IPS-18a (cell line): ENCODE data around the gene SGIP1.

Experiments used
- H3K27ac ChIP-seq: one replicate; pipeline ENCODE4 v1.5.1; 2013; ENCODE audit warnings: low read length
- H3K27me3 ChIP-seq: one replicate; pipeline ENCODE4 v1.6.1; 2013; ENCODE audit warnings: mild to moderate bottlenecking, low read length; ENCODE audit not compliant: control insufficient read depth, insufficient read depth
- H3K36me3 ChIP-seq: one replicate; pipeline ENCODE4 v1.6.1; 2013; ENCODE audit warnings: low read depth, low read length; ENCODE audit not compliant: control insufficient read depth
- H3K4me1 ChIP-seq: one replicate; pipeline ENCODE4 v1.6.1; 2013; ENCODE audit warnings: low read depth, low read length; ENCODE audit not compliant: control insufficient read depth
- H3K4me3 ChIP-seq: one replicate; pipeline ENCODE4 v1.5.1; 2013; ENCODE audit warnings: low read length
- H3K9ac ChIP-seq: one replicate; pipeline ENCODE4 v1.6.1; 2013; ENCODE audit warnings: mild to moderate bottlenecking, low read length, moderate library complexity
- H3K9me3 ChIP-seq: one replicate; pipeline ENCODE4 v1.6.1; 2013; ENCODE audit warnings: low read depth, low read length; ENCODE audit not compliant: control insufficient read depth

SGIP1 gene, protein sequence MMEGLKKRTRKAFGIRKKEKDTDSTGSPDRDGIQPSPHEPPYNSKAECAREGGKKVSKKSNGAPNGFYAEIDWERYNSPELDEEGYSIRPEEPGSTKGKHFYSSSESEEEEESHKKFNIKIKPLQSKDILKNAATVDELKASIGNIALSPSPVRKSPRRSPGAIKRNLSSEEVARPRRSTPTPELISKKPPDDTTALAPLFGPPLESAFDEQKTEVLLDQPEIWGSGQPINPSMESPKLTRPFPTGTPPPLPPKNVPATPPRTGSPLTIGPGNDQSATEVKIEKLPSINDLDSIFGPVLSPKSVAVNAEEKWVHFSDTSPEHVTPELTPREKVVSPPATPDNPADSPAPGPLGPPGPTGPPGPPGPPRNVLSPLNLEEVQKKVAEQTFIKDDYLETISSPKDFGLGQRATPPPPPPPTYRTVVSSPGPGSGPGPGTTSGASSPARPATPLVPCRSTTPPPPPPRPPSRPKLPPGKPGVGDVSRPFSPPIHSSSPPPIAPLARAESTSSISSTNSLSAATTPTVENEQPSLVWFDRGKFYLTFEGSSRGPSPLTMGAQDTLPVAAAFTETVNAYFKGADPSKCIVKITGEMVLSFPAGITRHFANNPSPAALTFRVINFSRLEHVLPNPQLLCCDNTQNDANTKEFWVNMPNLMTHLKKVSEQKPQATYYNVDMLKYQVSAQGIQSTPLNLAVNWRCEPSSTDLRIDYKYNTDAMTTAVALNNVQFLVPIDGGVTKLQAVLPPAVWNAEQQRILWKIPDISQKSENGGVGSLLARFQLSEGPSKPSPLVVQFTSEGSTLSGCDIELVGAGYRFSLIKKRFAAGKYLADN

DNA sequence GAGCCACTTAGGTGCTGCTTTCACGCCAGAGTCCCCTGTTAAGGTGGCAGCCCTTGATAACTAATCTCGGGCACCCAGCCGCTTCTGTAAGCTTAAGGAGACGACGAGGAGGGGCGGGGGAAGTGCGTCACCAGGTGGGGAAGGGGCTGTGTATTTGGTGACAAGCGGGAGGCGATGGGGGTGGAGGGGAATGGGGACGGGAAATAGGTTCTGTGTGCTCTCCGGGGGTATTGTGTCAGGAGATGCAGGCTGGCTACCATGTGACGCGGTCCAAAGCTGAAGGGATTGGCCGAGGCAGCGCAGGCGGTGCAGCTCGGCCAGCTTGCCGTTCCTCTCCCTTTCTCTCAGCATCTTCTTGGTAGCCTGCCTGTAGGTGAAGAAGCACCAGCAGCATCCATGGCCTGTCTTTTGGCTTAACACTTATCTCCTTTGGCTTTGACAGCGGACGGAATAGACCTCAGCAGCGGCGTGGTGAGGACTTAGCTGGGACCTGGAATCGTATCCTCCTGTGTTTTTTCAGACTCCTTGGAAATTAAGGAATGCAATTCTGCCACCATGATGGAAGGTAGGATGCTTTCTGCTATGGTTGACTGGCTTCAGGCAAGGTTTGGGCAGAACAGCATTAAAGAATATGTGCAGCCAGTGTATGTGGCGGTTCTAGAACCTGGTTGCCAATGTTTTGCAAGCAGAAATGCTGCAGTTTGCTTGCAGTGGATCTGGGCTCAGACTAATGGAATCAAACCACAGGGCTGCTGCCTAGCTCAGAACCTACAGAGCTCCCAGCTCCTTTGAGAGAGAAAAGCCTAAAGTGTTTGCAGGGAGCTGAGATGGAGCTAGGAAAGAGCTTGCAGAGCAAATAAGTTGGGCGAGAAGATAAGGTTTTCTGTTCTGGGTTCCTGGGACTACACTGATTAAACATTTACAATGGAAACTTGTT, at the start of gene SGIP1:
Gene SGIP1 (plus strand): TSS at position 350 of the 937 bp plus-strand sequence. CDS start 206 bp downstream, at position 556.
- Histone ChIP-seq H3K36me3 (no peaks in the 10 kb centered on the region), H3K4me1 (peaks cover 16% of the 10 kb centered on the region), H3K9me3 (no peaks in the 10 kb centered on the region), H3K9ac (peak within 1 kb of the TSS; percentile 44), H3K27ac (no peak within 1 kb of the TSS), H3K27me3 (peaks cover 31% of the 10 kb centered on the region), H3K4me3 (peak within 1 kb of the TSS; percentile 90)

DNA sequence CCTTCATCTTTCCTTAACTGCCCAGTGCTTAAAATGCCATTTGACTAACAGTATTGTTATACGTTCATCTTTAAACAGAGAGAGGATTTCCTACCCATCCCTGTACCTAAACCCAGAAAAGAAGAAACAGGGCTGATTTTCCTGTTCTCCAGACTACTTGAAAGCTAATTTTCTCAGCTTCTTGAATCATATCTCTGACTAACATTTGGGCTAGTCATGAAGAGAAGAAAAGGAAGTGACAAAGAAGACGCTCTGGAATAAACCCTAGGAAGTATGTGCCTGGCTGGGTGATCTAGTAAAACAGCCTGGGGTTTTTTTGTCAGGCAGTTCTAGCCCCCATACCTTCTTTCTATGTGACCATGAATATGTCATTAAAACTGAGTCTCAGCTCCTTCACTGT, 44.8 kb upstream of the SGIP1 start:
- H3K36me3 ChIP-seq = no peaks in the 10 kb centered on the region
- no peaks in the 10 kb centered on the region for H3K27me3 ChIP-seq
- H3K9me3 ChIP-seq = no peaks in the 10 kb centered on the region
- no peak overlapping the region for H3K27ac ChIP-seq
- no peak overlapping the region for H3K4me3 ChIP-seq
- H3K4me1 ChIP-seq = no peaks in the 10 kb centered on the region
- no peak overlapping the region for H3K9ac ChIP-seq

DNA sequence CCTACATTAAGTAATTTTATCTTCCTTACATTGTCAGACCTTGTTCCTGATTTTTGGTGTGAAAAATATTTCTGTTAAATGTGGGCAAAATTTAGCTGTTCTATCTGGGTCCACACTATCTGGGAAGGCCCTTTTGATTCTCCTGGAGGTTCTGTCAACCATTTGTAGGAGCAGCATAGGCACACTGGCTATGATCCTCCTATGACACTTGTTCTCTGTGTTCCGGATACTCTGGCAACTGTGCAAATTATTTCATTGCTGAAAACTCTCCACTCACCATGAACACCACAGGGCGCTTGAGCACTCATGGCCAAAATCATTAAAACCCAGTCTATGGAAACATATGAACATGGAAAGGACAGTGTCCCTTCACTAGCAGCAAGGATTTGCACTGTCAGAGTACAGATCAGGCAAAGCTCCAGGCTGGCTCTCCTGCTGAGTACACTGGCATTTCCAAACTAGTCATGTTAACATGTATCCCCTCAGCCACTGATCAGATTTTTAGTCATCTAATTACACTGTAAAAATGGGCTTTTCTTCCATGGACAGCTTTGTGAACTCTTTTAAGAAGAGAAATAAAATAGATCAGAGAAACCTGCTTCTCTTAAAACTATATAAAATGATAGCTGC, 43.9 kb upstream of the SGIP1 start:
- no peaks in the 10 kb centered on the region for H3K9me3 ChIP-seq
- H3K9ac ChIP-seq = no peak overlapping the region
- no peak overlapping the region for H3K4me3 ChIP-seq
- no peaks in the 10 kb centered on the region for H3K36me3 ChIP-seq
- no peaks in the 10 kb centered on the region for H3K27me3 ChIP-seq
- H3K27ac ChIP-seq = no peak overlapping the region
- H3K4me1 ChIP-seq = no peaks in the 10 kb centered on the region

DNA sequence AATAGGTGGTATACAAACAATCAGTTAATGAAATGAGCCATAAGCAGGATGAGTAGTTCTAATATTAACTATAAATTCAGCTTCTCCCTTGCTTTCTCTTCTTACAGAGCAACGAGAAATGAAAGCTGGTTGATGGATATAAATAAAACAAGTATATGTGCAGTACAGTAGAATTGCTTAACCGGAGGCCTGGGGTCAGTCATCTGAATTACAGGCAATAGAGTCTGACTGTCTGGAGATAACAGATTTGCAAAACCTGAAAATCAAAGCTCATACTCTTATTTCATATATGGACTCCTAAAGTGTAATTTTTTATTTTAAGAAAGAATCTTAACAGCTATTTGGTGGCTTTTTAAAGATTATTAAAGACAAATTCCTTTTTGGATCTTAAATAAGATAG, 43.1 kb upstream of the SGIP1 start:
- Histone ChIP-seq H3K27ac (no peak overlapping the region), H3K27me3 (no peaks in the 10 kb centered on the region), H3K36me3 (no peaks in the 10 kb centered on the region), H3K4me3 (no peak overlapping the region), H3K9ac (no peak overlapping the region), H3K9me3 (no peaks in the 10 kb centered on the region), H3K4me1 (no peaks in the 10 kb centered on the region)

DNA sequence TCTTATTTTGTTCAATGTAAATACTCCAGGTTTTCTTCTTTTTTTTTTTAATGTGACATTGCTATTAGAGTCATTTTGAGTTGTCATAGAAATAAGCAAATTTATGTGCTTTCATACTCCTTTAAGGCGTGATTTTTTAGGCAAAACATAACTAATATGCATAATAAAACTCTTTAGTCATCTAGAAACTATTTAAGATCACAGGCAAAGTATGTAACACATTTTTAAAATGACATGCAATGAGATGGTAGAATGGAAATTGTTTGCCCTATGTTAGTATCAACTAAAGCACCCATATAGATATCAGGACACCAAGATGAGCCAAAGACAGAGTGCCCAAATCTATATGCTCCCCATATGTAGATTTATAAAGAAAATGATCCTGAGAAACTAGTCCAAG, 41.5 kb upstream of the SGIP1 start:
- Histone ChIP-seq H3K4me1 (no peaks in the 10 kb centered on the region), H3K36me3 (no peaks in the 10 kb centered on the region), H3K27me3 (no peaks in the 10 kb centered on the region), H3K9me3 (no peaks in the 10 kb centered on the region), H3K27ac (no peak overlapping the region), H3K9ac (no peak overlapping the region), H3K4me3 (no peak overlapping the region)

DNA sequence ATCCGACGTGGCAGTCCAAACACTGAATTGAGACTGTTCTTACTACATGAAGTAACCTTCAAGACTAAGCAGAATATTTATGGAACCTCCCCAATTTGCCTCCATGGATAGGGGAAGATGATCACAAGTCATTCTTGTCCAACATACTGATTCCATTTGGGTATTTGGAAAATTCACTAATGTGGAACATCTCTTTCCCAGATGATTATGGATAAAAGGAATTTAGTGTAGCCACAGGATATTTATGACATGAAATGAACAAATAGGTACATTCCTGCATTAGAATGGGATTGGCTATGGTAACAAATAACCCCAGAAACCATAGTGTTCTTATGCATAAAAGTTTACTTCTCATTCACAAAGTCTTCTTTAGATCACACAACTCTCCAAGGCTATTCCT, 40.2 kb upstream of the SGIP1 start:
- Histone ChIP-seq H3K9me3 (no peaks in the 10 kb centered on the region), H3K36me3 (no peaks in the 10 kb centered on the region), H3K27me3 (no peaks in the 10 kb centered on the region), H3K4me1 (no peaks in the 10 kb centered on the region), H3K9ac (no peak overlapping the region), H3K4me3 (no peak overlapping the region), H3K27ac (no peak overlapping the region)

DNA sequence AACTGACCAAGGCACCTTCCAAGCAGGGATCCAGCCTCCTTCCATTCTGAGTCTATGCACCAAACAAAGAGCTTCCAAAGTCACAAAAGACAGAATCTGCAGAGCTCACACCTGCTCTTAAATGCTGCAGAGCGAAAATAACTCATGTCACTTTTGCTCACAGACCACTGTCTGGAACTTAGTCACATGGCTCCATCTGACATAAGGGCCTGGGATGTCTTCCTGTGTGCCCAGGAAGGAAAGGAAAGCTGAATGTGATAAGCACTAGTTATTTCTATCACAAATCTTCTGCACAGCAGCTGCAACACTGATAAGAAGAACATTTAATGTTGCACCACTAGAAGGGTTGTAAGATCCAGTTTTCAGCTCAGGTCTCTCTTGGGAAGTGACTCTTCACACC, 39.5 kb upstream of the SGIP1 start:
- no peaks in the 10 kb centered on the region for H3K4me1 ChIP-seq
- no peaks in the 10 kb centered on the region for H3K36me3 ChIP-seq
- H3K9ac ChIP-seq = no peak overlapping the region
- H3K9me3 ChIP-seq = no peaks in the 10 kb centered on the region
- no peaks in the 10 kb centered on the region for H3K27me3 ChIP-seq
- no peak overlapping the region for H3K27ac ChIP-seq
- H3K4me3 ChIP-seq = no peak overlapping the region

DNA sequence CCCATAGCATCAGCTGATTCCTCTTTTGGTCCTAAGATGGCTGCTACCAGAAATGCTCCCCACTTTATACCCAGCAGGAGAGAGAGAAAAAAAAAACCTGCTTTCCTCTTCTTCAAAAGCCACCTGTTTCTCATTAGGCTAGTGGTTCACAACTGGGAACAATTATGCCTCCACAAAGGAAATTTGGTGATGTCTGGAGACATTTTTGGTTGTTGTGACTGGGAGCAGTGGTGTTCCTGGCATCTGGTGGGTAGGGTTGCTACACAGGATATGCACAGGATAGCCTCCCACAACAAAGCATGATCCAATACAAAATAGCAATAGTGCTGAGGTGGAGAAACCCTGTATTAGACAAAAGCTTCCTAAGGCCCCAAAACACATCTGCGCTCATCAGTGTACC, 38.5 kb upstream of the SGIP1 start:
- Histone ChIP-seq H3K27ac (no peak overlapping the region), H3K4me1 (no peaks in the 10 kb centered on the region), H3K9ac (no peak overlapping the region), H3K36me3 (no peaks in the 10 kb centered on the region), H3K27me3 (no peaks in the 10 kb centered on the region), H3K4me3 (no peak overlapping the region), H3K9me3 (no peaks in the 10 kb centered on the region)

DNA sequence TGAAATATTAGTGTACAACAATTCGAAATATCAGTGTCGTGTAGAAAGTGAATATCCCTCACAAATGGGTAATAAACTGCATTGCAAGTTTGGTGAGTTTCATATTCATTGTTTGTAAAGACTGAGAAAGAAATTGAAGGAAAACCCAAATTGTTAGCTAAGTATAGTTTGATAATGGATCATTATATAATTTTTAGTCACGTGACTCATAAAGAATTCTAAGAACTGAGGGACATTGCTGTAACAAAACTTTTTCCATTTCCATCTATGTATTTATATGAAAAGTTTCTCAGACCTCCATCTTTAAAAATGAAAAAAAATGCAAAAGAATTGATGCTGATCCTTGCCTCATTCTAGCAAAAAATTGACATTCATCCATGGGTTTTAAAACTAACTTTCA, 36.0 kb upstream of the SGIP1 start:
- no peak overlapping the region for H3K27ac ChIP-seq
- H3K9ac ChIP-seq = no peak overlapping the region

DNA sequence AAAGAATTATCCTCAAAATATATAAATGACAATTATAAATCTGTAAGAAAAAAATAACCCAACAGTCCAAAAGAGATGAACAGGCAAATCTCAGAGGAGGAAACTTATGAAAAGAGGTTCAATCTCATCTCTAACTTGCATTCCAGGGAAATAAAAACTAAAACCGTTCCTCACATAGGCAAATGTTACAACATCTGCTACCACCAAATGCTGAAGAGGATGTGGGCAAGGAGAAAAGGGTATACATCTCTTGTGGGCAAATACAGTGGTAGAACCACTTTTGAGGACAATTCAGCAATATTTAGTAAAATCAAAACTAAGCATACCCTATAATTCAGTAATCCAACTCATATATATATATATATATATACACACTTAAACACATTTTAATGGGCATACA, 33.7 kb upstream of the SGIP1 start:
- Histone ChIP-seq H3K4me3 (no peak overlapping the region), H3K27ac (no peak overlapping the region), H3K9ac (no peak overlapping the region), H3K27me3 (no peaks in the 10 kb centered on the region), H3K4me1 (no peaks in the 10 kb centered on the region), H3K36me3 (no peaks in the 10 kb centered on the region), H3K9me3 (no peaks in the 10 kb centered on the region)

More for the DNA sequence above, 36.0 kb upstream of the SGIP1 start:
- no peaks in the 10 kb centered on the region for H3K36me3 ChIP-seq
- no peak overlapping the region for H3K4me3 ChIP-seq
- no peaks in the 10 kb centered on the region for H3K9me3 ChIP-seq
- no peaks in the 10 kb centered on the region for H3K4me1 ChIP-seq
- no peaks in the 10 kb centered on the region for H3K27me3 ChIP-seq

DNA sequence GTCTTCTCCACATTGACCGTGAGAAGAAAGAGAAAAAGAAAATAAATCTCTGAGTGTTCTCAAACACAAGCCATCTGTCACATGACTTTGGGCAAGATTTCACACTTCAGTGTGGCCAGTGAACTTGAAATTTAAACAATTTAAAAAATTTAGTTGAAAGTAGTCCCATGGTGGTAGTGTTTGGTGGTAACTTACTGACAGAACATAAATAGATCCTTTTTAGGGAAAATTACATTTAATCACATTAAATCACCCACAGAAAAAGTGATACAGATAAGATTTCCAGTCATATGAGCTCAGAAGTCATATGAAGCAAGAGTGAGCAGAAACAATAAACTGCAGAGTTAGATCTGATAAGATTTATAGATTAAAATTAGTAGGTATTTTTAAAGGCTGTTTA, 31.9 kb upstream of the SGIP1 start:
- Histone ChIP-seq H3K27me3 (no peaks in the 10 kb centered on the region), H3K36me3 (no peaks in the 10 kb centered on the region), H3K9ac (no peak overlapping the region), H3K27ac (no peak overlapping the region), H3K4me1 (no peaks in the 10 kb centered on the region), H3K9me3 (no peaks in the 10 kb centered on the region), H3K4me3 (no peak overlapping the region)
